Measurements from ENCODE around the gene USP22.

Gene USP22

DNA sequence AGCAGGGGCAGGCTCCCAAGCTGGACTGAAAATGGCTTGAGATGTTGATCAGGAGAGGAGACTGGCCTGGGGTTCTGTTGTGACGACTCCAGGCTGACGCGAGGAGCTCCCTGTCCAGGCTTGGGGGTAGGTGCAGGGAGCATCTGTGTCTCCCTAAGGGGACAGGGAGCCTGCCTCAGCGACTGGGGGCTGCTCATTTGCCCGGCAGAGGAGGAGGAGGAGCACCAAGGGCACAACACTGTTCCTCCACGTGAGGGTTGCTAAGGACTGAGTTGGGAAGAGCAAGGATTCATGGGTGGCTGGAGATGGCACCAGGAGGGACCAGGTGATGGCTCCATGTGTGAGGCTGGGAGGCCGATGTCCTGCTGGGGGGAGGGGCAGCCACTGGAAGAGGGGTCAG lies 53.3 kb downstream of the USP22 start:
- H3K4me3 ChIP-seq (ENCODE audit: low read length in 2 of 2): no peak overlapping the region
- H3K9ac ChIP-seq (ENCODE audit: low read depth in 1 of 2, low read length in 2 of 2): no peak overlapping the region
- H3K27me3 ChIP-seq (ENCODE audit: control insufficient read depth in 2 of 2, insufficient read depth in 2 of 2, low read length in 2 of 2): no peaks in the 10 kb centered on the region

DNA sequence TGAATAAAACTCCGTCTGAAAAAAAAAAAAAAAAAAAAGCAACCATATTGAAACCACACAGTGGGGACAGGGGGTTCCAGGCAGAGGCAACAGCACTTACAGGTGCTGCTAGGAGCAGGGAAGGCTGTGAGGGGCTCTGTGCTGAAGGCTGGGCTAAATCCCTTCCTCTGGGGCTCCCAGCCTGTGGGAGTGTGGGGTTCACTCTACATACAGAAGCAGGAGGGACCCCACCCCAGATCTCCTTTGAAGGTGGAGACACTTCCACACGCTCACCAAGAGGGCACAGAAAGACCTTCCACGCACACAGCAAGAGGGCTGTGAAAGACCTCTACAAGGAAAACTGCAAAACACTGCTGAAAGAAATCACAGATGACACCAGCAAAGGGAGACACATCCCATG lies 53.9 kb downstream of the USP22 start:
- Histone ChIP-seq H3K27ac (ENCODE audit: low read depth in 2 of 2, low read length in 2 of 2) (no peak overlapping the region), H3K36me3 (ENCODE audit: control insufficient read depth in 2 of 2, insufficient read depth in 2 of 2, low read length in 2 of 2) (no peaks in the 10 kb centered on the region), H3K27me3 (ENCODE audit: control insufficient read depth in 2 of 2, insufficient read depth in 2 of 2, low read length in 2 of 2) (no peaks in the 10 kb centered on the region), H3K9ac (ENCODE audit: low read depth in 1 of 2, low read length in 2 of 2) (no peak overlapping the region), H3K4me3 (ENCODE audit: low read length in 2 of 2) (no peak overlapping the region), H3K9me3 (ENCODE audit: control insufficient read depth in 2 of 2, low read length in 2 of 2) (no peaks in the 10 kb centered on the region), H3K4me1 (ENCODE audit: control insufficient read depth in 2 of 2, insufficient read depth in 2 of 2, low read length in 2 of 2) (peaks cover 0 to 4% of the 10 kb centered on the region in 2 donors)

More for the DNA sequence above, 53.3 kb downstream of the USP22 start:
- no peaks in the 10 kb centered on the region for H3K9me3 ChIP-seq (ENCODE audit: control insufficient read depth in 2 of 2, low read length in 2 of 2)
- no peaks in the 10 kb centered on the region for H3K36me3 ChIP-seq (ENCODE audit: control insufficient read depth in 2 of 2, insufficient read depth in 2 of 2, low read length in 2 of 2)
- H3K4me1 ChIP-seq (ENCODE audit: control insufficient read depth in 2 of 2, insufficient read depth in 2 of 2, low read length in 2 of 2): peaks cover 4 to 10% of the 10 kb centered on the region in 2 donors
- H3K27ac ChIP-seq (ENCODE audit: low read depth in 2 of 2, low read length in 2 of 2): no peak overlapping the region

DNA sequence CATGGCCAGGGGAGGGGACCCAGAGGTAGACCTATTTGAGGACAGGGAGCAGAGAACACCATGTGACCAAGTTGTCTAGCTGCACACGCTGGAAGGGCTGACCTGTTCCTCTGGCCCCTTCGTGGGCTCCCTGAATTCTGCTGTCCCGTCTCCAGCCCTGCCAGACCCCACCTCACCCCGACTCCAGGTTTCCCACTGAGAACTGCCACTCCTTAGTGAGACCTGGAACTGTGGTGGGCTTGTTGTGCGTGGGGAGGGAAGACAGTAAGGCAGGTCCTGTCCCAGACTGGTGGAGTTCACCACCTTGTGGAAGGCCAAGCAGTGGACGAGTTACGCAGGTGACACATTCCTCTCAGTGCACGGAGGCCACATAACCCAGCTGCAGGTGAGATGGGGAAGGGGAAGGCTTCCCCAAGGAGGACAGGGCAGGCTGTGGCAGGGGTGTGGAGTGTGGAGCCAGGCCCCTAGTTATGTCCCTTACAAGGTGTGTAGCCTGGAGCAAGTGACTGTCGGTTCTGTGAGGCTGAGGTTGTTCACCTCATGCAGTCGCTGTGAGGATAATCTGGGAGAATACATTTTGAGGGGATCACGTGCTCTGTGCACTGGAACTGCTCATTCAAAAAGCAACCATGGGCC lies 54.7 kb downstream of the USP22 start:
- no peaks in the 10 kb centered on the region for H3K27me3 ChIP-seq (ENCODE audit: control insufficient read depth in 2 of 2, insufficient read depth in 2 of 2, low read length in 2 of 2)

GRCh38 chr17:20987511-20987910 lies 55.3 kb downstream of the USP22 start:
- Histone ChIP-seq H3K9me3 (ENCODE audit: control insufficient read depth in 2 of 2, low read length in 2 of 2) (no peaks in the 10 kb centered on the region), H3K9ac (ENCODE audit: low read depth in 1 of 2, low read length in 2 of 2) (no peak overlapping the region), H3K4me1 (ENCODE audit: control insufficient read depth in 2 of 2, insufficient read depth in 2 of 2, low read length in 2 of 2) (no peaks in the 10 kb centered on the region), H3K27me3 (ENCODE audit: control insufficient read depth in 2 of 2, insufficient read depth in 2 of 2, low read length in 2 of 2) (no peaks in the 10 kb centered on the region), H3K36me3 (ENCODE audit: control insufficient read depth in 2 of 2, insufficient read depth in 2 of 2, low read length in 2 of 2) (no peaks in the 10 kb centered on the region), H3K27ac (ENCODE audit: low read depth in 2 of 2, low read length in 2 of 2) (no peak overlapping the region), H3K4me3 (ENCODE audit: low read length in 2 of 2) (no peak overlapping the region)

More for the DNA sequence above, 54.7 kb downstream of the USP22 start:
- H3K9ac ChIP-seq (ENCODE audit: low read depth in 1 of 2, low read length in 2 of 2): no peak overlapping the region
- H3K27ac ChIP-seq (ENCODE audit: low read depth in 2 of 2, low read length in 2 of 2): no peak overlapping the region
- H3K4me3 ChIP-seq (ENCODE audit: low read length in 2 of 2): no peak overlapping the region
- H3K36me3 ChIP-seq (ENCODE audit: control insufficient read depth in 2 of 2, insufficient read depth in 2 of 2, low read length in 2 of 2): no peaks in the 10 kb centered on the region
- no peaks in the 10 kb centered on the region for H3K4me1 ChIP-seq (ENCODE audit: control insufficient read depth in 2 of 2, insufficient read depth in 2 of 2, low read length in 2 of 2)
- no peaks in the 10 kb centered on the region for H3K9me3 ChIP-seq (ENCODE audit: control insufficient read depth in 2 of 2, low read length in 2 of 2)

- Histone ChIP-seq H3K9ac (ENCODE audit: low read depth in 1 of 2, low read length in 2 of 2) (no peak overlapping the region), H3K27ac (ENCODE audit: low read depth in 2 of 2, low read length in 2 of 2) (no peak overlapping the region), H3K36me3 (ENCODE audit: control insufficient read depth in 2 of 2, insufficient read depth in 2 of 2, low read length in 2 of 2) (no peaks in the 10 kb centered on the region), H3K4me3 (ENCODE audit: low read length in 2 of 2) (no peak overlapping the region), H3K27me3 (ENCODE audit: control insufficient read depth in 2 of 2, insufficient read depth in 2 of 2, low read length in 2 of 2) (no peaks in the 10 kb centered on the region), H3K9me3 (ENCODE audit: control insufficient read depth in 2 of 2, low read length in 2 of 2) (no peaks in the 10 kb centered on the region), H3K4me1 (ENCODE audit: control insufficient read depth in 2 of 2, insufficient read depth in 2 of 2, low read length in 2 of 2) (no peaks in the 10 kb centered on the region)
These were observed 55.9 kb downstream of the USP22 start for GRCh38 chr17:20986767-20987510.

DNA sequence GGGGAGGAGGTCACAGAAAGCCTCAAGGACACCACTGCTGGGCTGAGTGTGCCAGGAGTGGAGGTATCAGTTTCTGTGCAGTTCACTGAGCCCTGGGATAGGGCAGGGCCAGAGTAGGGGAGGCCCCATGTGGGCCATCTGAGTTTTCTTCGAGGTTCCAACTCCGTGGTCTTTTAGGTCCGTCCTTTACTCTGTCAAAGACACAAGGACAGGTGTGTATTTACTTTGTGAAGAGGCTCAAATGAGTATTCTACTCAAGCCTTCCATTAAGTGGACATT lies 59.5 kb downstream of the USP22 start:
- H3K9me3 ChIP-seq (ENCODE audit: control insufficient read depth in 2 of 2, low read length in 2 of 2): no peaks in the 10 kb centered on the region
- no peaks in the 10 kb centered on the region for H3K27me3 ChIP-seq (ENCODE audit: control insufficient read depth in 2 of 2, insufficient read depth in 2 of 2, low read length in 2 of 2)
- no peak overlapping the region for H3K9ac ChIP-seq (ENCODE audit: low read depth in 1 of 2, low read length in 2 of 2)
- peaks cover 0 to 7% of the 10 kb centered on the region in 2 donors for H3K4me1 ChIP-seq (ENCODE audit: control insufficient read depth in 2 of 2, insufficient read depth in 2 of 2, low read length in 2 of 2)
- H3K4me3 ChIP-seq (ENCODE audit: low read length in 2 of 2): no peak overlapping the region
- no peaks in the 10 kb centered on the region for H3K36me3 ChIP-seq (ENCODE audit: control insufficient read depth in 2 of 2, insufficient read depth in 2 of 2, low read length in 2 of 2)
- H3K27ac ChIP-seq (ENCODE audit: low read depth in 2 of 2, low read length in 2 of 2): no peak overlapping the region

- Histone ChIP-seq H3K27me3 (ENCODE audit: control insufficient read depth in 2 of 2, insufficient read depth in 2 of 2, low read length in 2 of 2) (no peaks in the 10 kb centered on the region), H3K4me3 (ENCODE audit: low read length in 2 of 2) (no peak overlapping the region), H3K36me3 (ENCODE audit: control insufficient read depth in 2 of 2, insufficient read depth in 2 of 2, low read length in 2 of 2) (no peaks in the 10 kb centered on the region), H3K4me1 (ENCODE audit: control insufficient read depth in 2 of 2, insufficient read depth in 2 of 2, low read length in 2 of 2) (peaks cover 0 to 7% of the 10 kb centered on the region in 2 donors), H3K9me3 (ENCODE audit: control insufficient read depth in 2 of 2, low read length in 2 of 2) (no peaks in the 10 kb centered on the region), H3K9ac (ENCODE audit: low read depth in 1 of 2, low read length in 2 of 2) (no peak overlapping the region), H3K27ac (ENCODE audit: low read depth in 2 of 2, low read length in 2 of 2) (no peak overlapping the region)
These were observed 60.0 kb downstream of the USP22 start for GRCh38 chr17:20982589-20983358.

DNA sequence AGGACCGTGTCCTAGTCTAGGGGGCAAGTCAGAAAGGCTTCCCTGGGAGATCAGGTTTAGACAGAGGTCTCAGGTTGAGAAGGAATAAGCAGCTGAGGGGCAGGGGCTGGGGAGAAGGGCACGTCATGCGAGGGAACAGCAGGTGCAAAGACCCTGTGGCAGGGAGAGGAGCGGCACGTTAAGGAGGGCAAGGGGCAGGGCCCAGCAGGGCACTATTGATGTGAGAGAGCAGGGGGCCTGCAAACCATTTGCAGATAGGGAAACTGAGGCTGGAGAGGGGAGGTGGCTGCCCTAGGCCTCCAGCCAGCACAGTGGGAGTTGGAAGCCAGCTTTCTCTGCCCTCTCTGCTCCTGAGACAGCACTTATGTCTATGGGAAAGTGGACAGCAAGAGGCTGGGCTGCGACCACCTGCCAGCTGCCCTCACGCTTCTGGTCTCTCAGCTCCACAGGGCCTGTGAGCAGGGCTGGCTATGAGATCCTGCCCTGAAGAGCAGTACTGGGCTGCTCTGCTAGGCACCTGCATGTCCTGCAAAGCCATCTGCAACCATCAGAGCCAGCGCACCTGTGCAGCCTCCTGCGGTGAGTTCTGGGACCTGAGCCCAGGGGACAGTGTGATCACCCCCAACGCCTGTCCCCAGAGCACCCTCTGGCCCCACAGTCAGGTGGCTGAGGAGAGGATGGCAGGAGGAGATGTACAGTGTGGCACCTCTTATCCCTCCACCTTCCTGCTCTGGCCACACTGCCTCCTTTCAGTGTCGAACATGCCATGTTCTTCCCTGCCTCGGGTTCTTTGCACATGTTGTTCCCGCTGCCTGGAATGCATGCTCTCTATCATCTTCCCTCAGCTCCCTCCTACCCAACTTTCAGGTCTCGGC lies 61.5 kb downstream of the USP22 start:
- Histone ChIP-seq H3K4me3 (ENCODE audit: low read length in 2 of 2) (no peak overlapping the region), H3K9me3 (ENCODE audit: control insufficient read depth in 2 of 2, low read length in 2 of 2) (no peaks in the 10 kb centered on the region), H3K27me3 (ENCODE audit: control insufficient read depth in 2 of 2, insufficient read depth in 2 of 2, low read length in 2 of 2) (no peaks in the 10 kb centered on the region), H3K36me3 (ENCODE audit: control insufficient read depth in 2 of 2, insufficient read depth in 2 of 2, low read length in 2 of 2) (no peaks in the 10 kb centered on the region), H3K9ac (ENCODE audit: low read depth in 1 of 2, low read length in 2 of 2) (no peak overlapping the region), H3K4me1 (ENCODE audit: control insufficient read depth in 2 of 2, insufficient read depth in 2 of 2, low read length in 2 of 2) (peaks cover 5 to 7% of the 10 kb centered on the region in 2 donors), H3K27ac (ENCODE audit: low read depth in 2 of 2, low read length in 2 of 2) (no peak overlapping the region)

GRCh38 chr17:20979792-20980083 lies 63.1 kb downstream of the USP22 start:
- peaks cover 5 to 7% of the 10 kb centered on the region in 2 donors for H3K4me1 ChIP-seq (ENCODE audit: control insufficient read depth in 2 of 2, insufficient read depth in 2 of 2, low read length in 2 of 2)
- H3K27ac ChIP-seq (ENCODE audit: low read depth in 2 of 2, low read length in 2 of 2): no peak overlapping the region
- H3K4me3 ChIP-seq (ENCODE audit: low read length in 2 of 2): no peak overlapping the region
- H3K9ac ChIP-seq (ENCODE audit: low read depth in 1 of 2, low read length in 2 of 2): no peak overlapping the region
- no peaks in the 10 kb centered on the region for H3K36me3 ChIP-seq (ENCODE audit: control insufficient read depth in 2 of 2, insufficient read depth in 2 of 2, low read length in 2 of 2)
- H3K9me3 ChIP-seq (ENCODE audit: control insufficient read depth in 2 of 2, low read length in 2 of 2): no peaks in the 10 kb centered on the region
- H3K27me3 ChIP-seq (ENCODE audit: control insufficient read depth in 2 of 2, insufficient read depth in 2 of 2, low read length in 2 of 2): peaks cover 0 to 1% of the 10 kb centered on the region in 2 donors

Measured in mucosa of rectum (tissue), 2 donors.